Vagina (tissue), 2 donors: ENCODE measurements around the gene CTNNBL1. TPM values are rescaled to one million over a fixed set of nuclear protein-coding genes. Genes with fewer than 3 reads are reported as not detected.

ENCODE experiments used
- DNase-seq, 2 donors: peaks; one replicate each; pipeline ENCODE4 v3.0.0-alpha.2; 2017; ENCODE audit errors: extremely low spot score in 2 of 2
- H3K27ac ChIP-seq: fragments of 200-600 bp; sonication (generic); one replicate; pipeline ENCODE4 v1.5.1; 2019
- H3K27me3 ChIP-seq: fragments of 200-600 bp; sonication (generic); one replicate; pipeline ENCODE4 v1.5.1; 2019
- H3K36me3 ChIP-seq, 2 donors: fragments of 200-600 bp; sonication (generic); one replicate each; pipeline ENCODE4 v1.5.1; 2017 to 2019
- H3K4me1 ChIP-seq: fragments of 200-600 bp; sonication (generic); one replicate; pipeline ENCODE4 v1.5.1; 2019
- H3K4me3 ChIP-seq, 2 donors: fragments of 200-600 bp; sonication (generic); 1 replicate in 1 of 2; 2 replicates in 1 of 2; pipeline ENCODE4 v1.5.1; 2016 to 2019
- H3K9me3 ChIP-seq: fragments of 200-600 bp; sonication (generic); one replicate; pipeline ENCODE4 v1.5.1; 2019
- CTCF ChIP-seq, 3 experiments: fragments of 450-650 bp in 2 of 3; fragments of 200-600 bp in 1 of 3; sonication (generic) in 1 of 3; IDR thresholded peaks; one replicate each; pipeline ENCODE4 v1.5.1; 2017 to 2019; ENCODE audit warnings: antibody characterized with exemption in 3 of 3, mild to moderate bottlenecking in 2 of 3, moderate library complexity in 2 of 3
- POLR2A ChIP-seq, 2 donors: fragments of 450-650 bp; IDR thresholded peaks; one replicate each; pipeline ENCODE4 v1.6.1; 2017; ENCODE audit warnings: antibody characterized with exemption in 2 of 2, mild to moderate bottlenecking in 2 of 2, moderate library complexity in 2 of 2
- POLR2AphosphoS5 ChIP-seq, 2 donors: sonication (generic); formaldehyde crosslinking; IDR thresholded peaks; one replicate each; pipeline ENCODE4 v1.9.0; 2017; ENCODE audit warnings: antibody characterized with exemption in 2 of 2, mild to moderate bottlenecking in 2 of 2, low read depth in 1 of 2; ENCODE audit not compliant: insufficient read depth in 1 of 2
- intact Hi-C: fragments of 100-400 bp; cut with DNase I; formaldehyde crosslinking; loops from one replicate; pipeline ENCODE4 v1.15.1; 2023
- total RNA-seq: library from RNA; depleted of rRNA; stranded (reverse); fragments of >200 nt; gene quantifications from one replicate; pipeline ENCODE4 v1.2.3, GENCODE V29; 2016

CTNNBL1 gene
- total RNA-seq, 1 donor from 2014 or later, result 40.3 TPM

GRCh38 chr20:37649676-37650370 lies 44.0 kb upstream of the CTNNBL1 start:
- Histone ChIP-seq H3K4me1 (no peaks in the 10 kb centered on the region), H3K9me3 (no peaks in the 10 kb centered on the region), H3K27me3 (no peaks in the 10 kb centered on the region), H3K36me3 (no peaks in the 10 kb centered on the region), H3K27ac (no peak overlapping the region), H3K4me3 (no peak overlapping the region)
- no peak for TF ChIP-seq POLR2AphosphoS5 (IDR thresholded peaks at IDR 0.05; ENCODE audit: insufficient read depth in 1 of 2, low read depth in 1 of 2)
- no peak for TF ChIP-seq CTCF (IDR thresholded peaks at IDR 0.05)
- TF ChIP-seq POLR2A (IDR thresholded peaks at IDR 0.05), result no peak
- intact Hi-C loops, result no loop called here
- no peak for DNase-seq

GRCh38 chr20:37650661-37651060 lies 43.2 kb upstream of the CTNNBL1 start:
- Histone ChIP-seq H3K4me1 (no peaks in the 10 kb centered on the region), H3K9me3 (no peaks in the 10 kb centered on the region), H3K4me3 (no peak overlapping the region), H3K27ac (no peak overlapping the region), H3K36me3 (no peaks in the 10 kb centered on the region), H3K27me3 (no peaks in the 10 kb centered on the region)
- DNase-seq, result no peak
- intact Hi-C loops, result no loop called here
- TF ChIP-seq POLR2A (IDR thresholded peaks at IDR 0.05) (no peak), CTCF (IDR thresholded peaks at IDR 0.05) (no peak), POLR2AphosphoS5 (IDR thresholded peaks at IDR 0.05; ENCODE audit: insufficient read depth in 1 of 2, low read depth in 1 of 2) (no peak)

GRCh38 chr20:37651932-37652331 lies 41.9 kb upstream of the CTNNBL1 start:
- Histone ChIP-seq H3K9me3 (no peaks in the 10 kb centered on the region), H3K27ac (no peak overlapping the region), H3K4me3 (no peak overlapping the region), H3K4me1 (no peaks in the 10 kb centered on the region), H3K27me3 (no peaks in the 10 kb centered on the region), H3K36me3 (no peaks in the 10 kb centered on the region)
- no peak for DNase-seq
- intact Hi-C loops, result no loop called here
- TF ChIP-seq POLR2AphosphoS5 (IDR thresholded peaks at IDR 0.05; ENCODE audit: insufficient read depth in 1 of 2, low read depth in 1 of 2) (no peak), POLR2A (IDR thresholded peaks at IDR 0.05) (no peak)

- intact Hi-C loops, result no loop called here
- no peaks in the 10 kb centered on the region for H3K27me3 ChIP-seq
- no peak overlapping the region for H3K27ac ChIP-seq
- TF ChIP-seq POLR2AphosphoS5 (IDR thresholded peaks at IDR 0.05; ENCODE audit: insufficient read depth in 1 of 2, low read depth in 1 of 2) (no peak), POLR2A (IDR thresholded peaks at IDR 0.05) (no peak), CTCF (IDR thresholded peaks at IDR 0.05) (no peak)
- H3K36me3 ChIP-seq, result no peaks in the 10 kb centered on the region
- no peak for DNase-seq
- H3K9me3 ChIP-seq, result no peaks in the 10 kb centered on the region
- H3K4me1 ChIP-seq, result no peaks in the 10 kb centered on the region
- no peak overlapping the region for H3K4me3 ChIP-seq
These were observed 36.9 kb upstream of the CTNNBL1 start for GRCh38 chr20:37656945-37657344.

- Histone ChIP-seq H3K4me3 (no peak overlapping the region), H3K4me1 (no peaks in the 10 kb centered on the region), H3K36me3 (no peaks in the 10 kb centered on the region), H3K27me3 (no peaks in the 10 kb centered on the region), H3K27ac (no peak overlapping the region), H3K9me3 (no peaks in the 10 kb centered on the region)
- intact Hi-C loops, result no loop called here
- TF ChIP-seq POLR2A (IDR thresholded peaks at IDR 0.05), result no peak
- no peak for TF ChIP-seq CTCF (IDR thresholded peaks at IDR 0.05)
- no peak for TF ChIP-seq POLR2AphosphoS5 (IDR thresholded peaks at IDR 0.05; ENCODE audit: insufficient read depth in 1 of 2, low read depth in 1 of 2)
- no peak for DNase-seq
These were observed 35.7 kb upstream of the CTNNBL1 start for GRCh38 chr20:37657924-37658804.
